K562 (cell line): Measurements from ENCODE around the gene CARD9. TPM values are rescaled to one million over a fixed set of nuclear protein-coding genes. Genes with fewer than 3 reads are reported as not detected.

Experiments used
- BHLHE40 ChIP-seq: IDR thresholded peaks from 2 replicates; pipeline ENCODE4 v1.6.1; 2011; ENCODE audit warnings: low read length, improper control_type of control experiment
- CC2D1A ChIP-seq: fragments of 450-650 bp; IDR thresholded peaks from 2 replicates; pipeline ENCODE4 v1.6.1; 2017; ENCODE audit warnings: mild to moderate bottlenecking
- CREM ChIP-seq: IDR thresholded peaks from 2 replicates; pipeline ENCODE4 v1.6.1; 2014; ENCODE audit warnings: antibody characterized with exemption, low read depth
- GABPB2 ChIP-seq: fragments of 250-450 bp; sonication (Bioruptor Pico); conservative IDR thresholded peaks from 2 replicates; pipeline ENCODE4 v1.5.1; 2021; ENCODE audit warnings: mild to moderate bottlenecking
- HDAC2 ChIP-seq: fragments of 450-650 bp; IDR thresholded peaks from 2 replicates; pipeline ENCODE4 v1.6.1; 2016; ENCODE audit warnings: mild to moderate bottlenecking
- HLTF ChIP-seq: fragments of 450-650 bp; IDR thresholded peaks from 2 replicates; pipeline ENCODE4 v1.6.1; 2016
- HNRNPK ChIP-seq: fragments of 200-400 bp; formaldehyde crosslinking; IDR thresholded peaks from one replicate; pipeline ENCODE4 v1.6.1; 2018; ENCODE audit warnings: mild to moderate bottlenecking, low read depth, low read length; ENCODE audit not compliant: poor library complexity, severe bottlenecking
- LARP7 ChIP-seq: fragments of 450-650 bp; IDR thresholded peaks from 2 replicates; pipeline ENCODE4 v1.6.1; 2016
- NR2F6 ChIP-seq: fragments of 450-650 bp; formaldehyde crosslinking; IDR thresholded peaks from 2 replicates; pipeline ENCODE4 v1.4.0; 2020; ENCODE audit warnings: mild to moderate bottlenecking
- POLR3A ChIP-seq: IDR thresholded peaks from 2 replicates; pipeline ENCODE4 v1.6.1; 2011; ENCODE audit warnings: borderline replicate concordance, mild to moderate bottlenecking, moderate library complexity; ENCODE audit not compliant: insufficient read length, insufficient read depth; ENCODE audit errors: extremely low read depth
- SMC3 ChIP-seq: conservative IDR thresholded peaks from 2 replicates; pipeline ENCODE4 v1.6.1; 2011; ENCODE audit warnings: low read depth, low read length, improper control_type of control experiment; ENCODE audit not compliant: insufficient read depth
- ZC3H11A ChIP-seq: IDR thresholded peaks from 2 replicates; pipeline ENCODE4 v1.6.1; 2012; ENCODE audit warnings: low read depth, low read length, improper control_type of control experiment
- ZNF589 ChIP-seq: fragments of 200-800 bp; sonication (Bioruptor generic); IDR thresholded peaks from 2 replicates; pipeline ENCODE4 v1.6.1; 2016; ENCODE audit warnings: low read depth, missing genetic modification characterization, missing compliant biosample characterization
- polyA plus RNA-seq, 8 experiments: library from polyadenylated mRNA; depleted of rRNA in 4 of 8; stranded (reverse) in 5 of 8; unstranded in 3 of 8; fragments of >200 nt; fragmentation: Nextera tagmentation in 2 of 8; fragmentation: Illumina TruSeq in 1 of 8; extraction: Ambion mirVana in 2 of 8; extraction: Trizol in 1 of 8; gene quantifications; 2 replicates each; pipeline versions ENCODE4 v1.2.1 to v1.2.3, GENCODE V29; 2011 to 2014; ENCODE audit warnings: inconsistent platforms in 1 of 8, missing spikeins in 1 of 8
- total RNA-seq, 7 experiments: library from RNA; depleted of rRNA in 6 of 7; stranded (reverse); fragments of >200 nt in 6 of 7; fragmentation: Illumina TruSeq in 2 of 7; extraction: Trizol in 2 of 7; gene quantifications; 2 replicates each; pipeline versions ENCODE4 v1.2.1 to v1.2.3, GENCODE V29; 2011 to 2021; ENCODE audit warnings: low replicate concordance in 1 of 7
- TF ChIP-seq, protein P1 (sequence below): fragments of 450-650 bp; IDR thresholded peaks from 2 replicates; pipeline ENCODE4 v1.6.1; 2016; ENCODE audit warnings: low read depth, mild to moderate bottlenecking, moderate library complexity
- TF ChIP-seq, protein P2 (sequence below): fragments of 450-650 bp; IDR thresholded peaks from 2 replicates; pipeline ENCODE4 v1.6.1; 2016; ENCODE audit warnings: antibody characterized with exemption
- TF ChIP-seq, protein P3 (sequence below): fragments of 450-650 bp; IDR thresholded peaks from 2 replicates; pipeline ENCODE4 v1.7.1; 2018; ENCODE audit warnings: mild to moderate bottlenecking, low read depth; ENCODE audit not compliant: partially characterized antibody
- TF ChIP-seq, protein P4 (sequence below): fragments of 250-450 bp; sonication (Bioruptor Pico); IDR thresholded peaks from 2 replicates; pipeline ENCODE4 v1.4.0; 2020; ENCODE audit warnings: mild to moderate bottlenecking, moderate library complexity

The CARD9 gene
- total and polyA plus RNA-seq, 9 of the 15 experiments (the other 6 are each of a cell fraction or from before 2014, with no cell fraction given) = 1.7 to 53.0 (median 9.7) TPM

DNA sequence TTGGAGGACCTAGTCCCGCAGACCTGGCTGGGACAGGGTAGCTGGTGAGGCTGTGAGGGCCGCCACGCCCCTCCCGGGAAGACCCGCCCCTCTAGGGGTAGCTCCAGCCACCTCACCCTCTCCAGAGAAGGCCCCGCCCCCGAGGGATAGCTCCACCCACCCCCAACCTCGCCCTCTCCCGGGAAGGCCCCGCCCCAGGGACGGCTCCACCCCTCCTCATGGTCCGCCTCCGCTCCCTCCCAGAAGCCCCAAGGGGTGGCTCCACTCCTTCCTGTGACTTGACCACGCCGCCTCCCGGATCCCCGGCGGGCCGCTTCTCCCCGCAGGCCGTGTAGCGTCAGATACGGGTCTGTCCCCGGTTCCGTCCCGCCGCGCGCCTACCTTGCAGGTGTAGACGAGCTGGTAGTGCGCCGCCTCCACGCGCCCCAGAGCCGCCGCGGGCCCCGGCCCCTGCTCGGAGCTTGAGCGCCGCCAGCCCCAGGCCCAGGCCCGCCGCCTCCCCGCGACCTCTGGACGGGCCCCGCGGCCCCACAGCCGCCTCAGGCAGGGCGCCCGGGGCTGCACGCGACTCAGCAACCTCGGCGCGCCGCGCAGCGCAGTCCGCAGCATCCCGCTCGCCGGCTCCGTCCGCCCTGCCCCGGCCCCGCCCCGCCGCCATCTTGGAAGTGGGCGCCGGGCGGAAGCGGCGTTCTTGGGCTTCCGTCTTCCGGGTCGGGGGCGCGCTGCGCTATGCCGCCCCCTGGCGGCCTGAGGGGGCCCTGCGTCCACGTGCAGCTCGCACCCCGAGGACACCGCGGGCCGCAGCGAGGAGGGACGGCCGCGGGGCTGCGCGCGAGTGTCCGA lies 10.1 kb downstream of the CARD9 start, which contains the start of gene DNLZ (continued):
- TF ChIP-seq, protein P1, sequence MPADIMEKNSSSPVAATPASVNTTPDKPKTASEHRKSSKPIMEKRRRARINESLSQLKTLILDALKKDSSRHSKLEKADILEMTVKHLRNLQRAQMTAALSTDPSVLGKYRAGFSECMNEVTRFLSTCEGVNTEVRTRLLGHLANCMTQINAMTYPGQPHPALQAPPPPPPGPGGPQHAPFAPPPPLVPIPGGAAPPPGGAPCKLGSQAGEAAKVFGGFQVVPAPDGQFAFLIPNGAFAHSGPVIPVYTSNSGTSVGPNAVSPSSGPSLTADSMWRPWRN = no peak
- TF ChIP-seq GABPB2 (CRISPR knock-in tag) (no peak), HNRNPK (no peak), POLR3A (no peak), CREM (peak; percentile 87), HLTF (no peak), BHLHE40 (peak; percentile 93), NR2F6 (CRISPR knock-in tag) (no peak), SMC3 (peak; percentile 50; the same call in 1 of the 2 replicates), LARP7 (no peak), CC2D1A (no peak), ZNF589 (CRISPR knock-in tag) (no peak), ZC3H11A (no peak), HDAC2 (no peak)
- TF ChIP-seq, protein P2, sequence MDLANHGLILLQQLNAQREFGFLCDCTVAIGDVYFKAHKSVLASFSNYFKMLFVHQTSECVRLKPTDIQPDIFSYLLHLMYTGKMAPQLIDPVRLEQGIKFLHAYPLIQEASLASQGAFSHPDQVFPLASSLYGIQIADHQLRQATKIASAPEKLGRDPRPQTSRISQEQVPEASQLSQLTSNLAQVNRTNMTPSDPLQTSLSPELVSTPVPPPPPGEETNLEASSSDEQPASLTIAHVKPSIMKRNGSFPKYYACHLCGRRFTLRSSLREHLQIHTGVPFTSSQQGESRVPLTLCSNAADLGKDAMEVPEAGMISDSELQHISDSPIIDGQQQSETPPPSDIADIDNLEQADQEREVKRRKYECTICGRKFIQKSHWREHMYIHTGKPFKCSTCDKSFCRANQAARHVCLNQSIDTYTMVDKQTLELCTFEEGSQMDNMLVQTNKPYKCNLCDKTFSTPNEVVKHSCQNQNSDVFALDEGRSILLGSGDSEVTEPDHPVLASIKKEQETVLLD = no peak
- TF ChIP-seq, protein P3, sequence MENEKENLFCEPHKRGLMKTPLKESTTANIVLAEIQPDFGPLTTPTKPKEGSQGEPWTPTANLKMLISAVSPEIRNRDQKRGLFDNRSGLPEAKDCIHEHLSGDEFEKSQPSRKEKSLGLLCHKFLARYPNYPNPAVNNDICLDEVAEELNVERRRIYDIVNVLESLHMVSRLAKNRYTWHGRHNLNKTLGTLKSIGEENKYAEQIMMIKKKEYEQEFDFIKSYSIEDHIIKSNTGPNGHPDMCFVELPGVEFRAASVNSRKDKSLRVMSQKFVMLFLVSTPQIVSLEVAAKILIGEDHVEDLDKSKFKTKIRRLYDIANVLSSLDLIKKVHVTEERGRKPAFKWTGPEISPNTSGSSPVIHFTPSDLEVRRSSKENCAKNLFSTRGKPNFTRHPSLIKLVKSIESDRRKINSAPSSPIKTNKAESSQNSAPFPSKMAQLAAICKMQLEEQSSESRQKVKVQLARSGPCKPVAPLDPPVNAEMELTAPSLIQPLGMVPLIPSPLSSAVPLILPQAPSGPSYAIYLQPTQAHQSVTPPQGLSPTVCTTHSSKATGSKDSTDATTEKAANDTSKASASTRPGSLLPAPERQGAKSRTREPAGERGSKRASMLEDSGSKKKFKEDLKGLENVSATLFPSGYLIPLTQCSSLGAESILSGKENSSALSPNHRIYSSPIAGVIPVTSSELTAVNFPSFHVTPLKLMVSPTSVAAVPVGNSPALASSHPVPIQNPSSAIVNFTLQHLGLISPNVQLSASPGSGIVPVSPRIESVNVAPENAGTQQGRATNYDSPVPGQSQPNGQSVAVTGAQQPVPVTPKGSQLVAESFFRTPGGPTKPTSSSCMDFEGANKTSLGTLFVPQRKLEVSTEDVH = peak; percentile 98
- TF ChIP-seq, protein P4, sequence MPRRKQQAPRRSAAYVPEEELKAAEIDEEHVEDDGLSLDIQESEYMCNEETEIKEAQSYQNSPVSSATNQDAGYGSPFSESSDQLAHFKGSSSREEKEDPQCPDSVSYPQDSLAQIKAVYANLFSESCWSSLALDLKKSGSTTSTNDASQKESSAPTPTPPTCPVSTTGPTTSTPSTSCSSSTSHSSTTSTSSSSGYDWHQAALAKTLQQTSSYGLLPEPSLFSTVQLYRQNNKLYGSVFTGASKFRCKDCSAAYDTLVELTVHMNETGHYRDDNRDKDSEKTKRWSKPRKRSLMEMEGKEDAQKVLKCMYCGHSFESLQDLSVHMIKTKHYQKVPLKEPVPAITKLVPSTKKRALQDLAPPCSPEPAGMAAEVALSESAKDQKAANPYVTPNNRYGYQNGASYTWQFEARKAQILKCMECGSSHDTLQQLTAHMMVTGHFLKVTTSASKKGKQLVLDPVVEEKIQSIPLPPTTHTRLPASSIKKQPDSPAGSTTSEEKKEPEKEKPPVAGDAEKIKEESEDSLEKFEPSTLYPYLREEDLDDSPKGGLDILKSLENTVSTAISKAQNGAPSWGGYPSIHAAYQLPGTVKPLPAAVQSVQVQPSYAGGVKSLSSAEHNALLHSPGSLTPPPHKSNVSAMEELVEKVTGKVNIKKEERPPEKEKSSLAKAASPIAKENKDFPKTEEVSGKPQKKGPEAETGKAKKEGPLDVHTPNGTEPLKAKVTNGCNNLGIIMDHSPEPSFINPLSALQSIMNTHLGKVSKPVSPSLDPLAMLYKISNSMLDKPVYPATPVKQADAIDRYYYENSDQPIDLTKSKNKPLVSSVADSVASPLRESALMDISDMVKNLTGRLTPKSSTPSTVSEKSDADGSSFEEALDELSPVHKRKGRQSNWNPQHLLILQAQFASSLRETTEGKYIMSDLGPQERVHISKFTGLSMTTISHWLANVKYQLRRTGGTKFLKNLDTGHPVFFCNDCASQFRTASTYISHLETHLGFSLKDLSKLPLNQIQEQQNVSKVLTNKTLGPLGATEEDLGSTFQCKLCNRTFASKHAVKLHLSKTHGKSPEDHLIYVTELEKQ (CRISPR knock-in tag) = no peak
